HepG2 (cell line): ENCODE data around the gene GNA12. TPM values are rescaled to one million over a fixed set of nuclear protein-coding genes. Genes with fewer than 3 reads are reported as not detected.

Experiments
- ATAC-seq: fragments of 200-7000 bp; cut with Tn5 transposase; 3 replicates; pipeline ENCODE4 v1.9.1; 2020; ENCODE audit warnings: mild to moderate bottlenecking, moderate library complexity
- BruUV-seq: library from RNA; stranded (reverse); fragments of 400-500 nt; replicated peaks from 2 replicates; lab custom pipeline; 2021; lab: Mats Ljungman, UMichigan
- CTCF ChIA-PET: fragments of 300-600 bp; formaldehyde crosslinking; extraction: SDS; loops from one replicate; lab custom pipeline; 2021; ENCODE audit warnings: low total read pairs, inconsistent platforms, low intra/inter-chr PET ratio; lab: Yijun Ruan, JAX
- POLR2A ChIA-PET: fragments of 350-600 bp; sonication (Branson Sonifier 250); formaldehyde crosslinking; loops from one replicate; lab custom pipeline; 2020; ENCODE audit warnings: antibody characterized with exemption, inconsistent platforms; lab: Yijun Ruan, JAX
- DNase-seq: peaks from one replicate; pipeline ENCODE4 v3.0.0-alpha.2; 2015; ENCODE audit warnings: low spot score
- FAIRE-seq: peaks from 3 replicates; lab custom pipeline; 2011; peaks lifted over from hg19 to GRCh38; lab: Jason Lieb, UNC
- H2AFZ ChIP-seq: one replicate; pipeline ENCODE4 v1.6.1; 2011; ENCODE audit warnings: low read length, inconsistent platforms
- H3K27ac ChIP-seq: fragments of 300-600 bp; 3 replicates; pipeline ENCODE4 v1.8.0; 2011; ENCODE audit warnings: mixed run types, mild to moderate bottlenecking, mixed read lengths, low read length, inconsistent platforms; ENCODE audit not compliant: insufficient read depth; ENCODE audit errors: extremely low read length
- H3K27me3 ChIP-seq, 2 experiments: fragments of 200-600 bp in 1 of 2; 2 replicates in 1 of 2; 3 replicates in 1 of 2; pipeline versions ENCODE4 v1.6.0 to v1.8.0; 2011; ENCODE audit warnings: low read length in 2 of 2, mild to moderate bottlenecking in 2 of 2, moderate library complexity in 2 of 2, inconsistent platforms in 1 of 2; ENCODE audit not compliant: insufficient read depth in 2 of 2, control insufficient read depth in 1 of 2
- H3K36me3 ChIP-seq, 2 experiments: fragments of 200-600 bp in 1 of 2; replicated peaks in 1 of 2; 2 replicates in 1 of 2; 3 replicates in 1 of 2; pipeline versions ENCODE4 v1.5.1 to v1.8.0; 2011; ENCODE audit warnings: low read length in 2 of 2, inconsistent platforms in 1 of 2; ENCODE audit not compliant: insufficient read depth in 2 of 2, control insufficient read depth in 1 of 2
- H3K4me1 ChIP-seq: 2 replicates; pipeline ENCODE4 v1.5.1; 2012; ENCODE audit warnings: low read length, inconsistent platforms; ENCODE audit not compliant: insufficient read depth
- H3K4me2 ChIP-seq: 2 replicates; pipeline ENCODE4 v1.6.0; 2011; ENCODE audit warnings: low read depth, low read length, inconsistent platforms
- H3K4me3 ChIP-seq, 3 experiments: fragments of 200-600 bp in 1 of 3; sonication (generic), shearing (Covaris generic) in 1 of 3; replicated peaks in 1 of 3; 2 replicates each; pipeline ENCODE4 v1.5.1; 2011 to 2016; ENCODE audit warnings: low read length in 3 of 3, inconsistent platforms in 2 of 3, low read depth in 2 of 3, mild to moderate bottlenecking in 2 of 3, control low read depth in 1 of 3, mixed read lengths in 1 of 3; ENCODE audit not compliant: insufficient read depth in 1 of 3
- H3K79me2 ChIP-seq: one replicate; pipeline ENCODE4 v1.6.1; 2011; ENCODE audit warnings: low read length, inconsistent platforms; ENCODE audit not compliant: insufficient read depth
- H3K9ac ChIP-seq: 2 replicates; pipeline ENCODE4 v1.6.0; 2011; ENCODE audit warnings: mild to moderate bottlenecking, low read depth, low read length, inconsistent platforms; ENCODE audit not compliant: insufficient read depth
- H3K9me3 ChIP-seq: 2 replicates; pipeline ENCODE4 v1.5.1; 2012; ENCODE audit warnings: mild to moderate bottlenecking, low read length
- H4K20me1 ChIP-seq: 2 replicates; pipeline ENCODE4 v1.6.0; 2011; ENCODE audit warnings: inconsistent platforms, mild to moderate bottlenecking, low read length, moderate library complexity; ENCODE audit not compliant: insufficient read depth
- ATF7 ChIP-seq, 2 experiments: fragments of 450-650 bp in 1 of 2; sonication (generic) in 1 of 2; formaldehyde crosslinking in 1 of 2; IDR thresholded peaks; 2 replicates each; pipeline versions ENCODE4 v1.4.0 to v1.6.1; 2016 to 2020; ENCODE audit warnings: antibody characterized with exemption in 1 of 2, mild to moderate bottlenecking in 1 of 2, missing genetic modification reagents in 1 of 2
- GATAD1 ChIP-seq: IDR thresholded peaks from 2 replicates; pipeline ENCODE4 v1.6.1; 2016; ENCODE audit warnings: missing genetic modification reagents, missing compliant biosample characterization
- GPN1 ChIP-seq: sonication (generic); formaldehyde crosslinking; IDR thresholded peaks from 2 replicates; pipeline ENCODE4 v1.5.1; 2020; ENCODE audit warnings: missing genetic modification reagents, borderline replicate concordance
- POLR2AphosphoS5 ChIP-seq: IDR thresholded peaks from 2 replicates; pipeline ENCODE4 v1.6.1; 2012; ENCODE audit warnings: low read depth, low read length
- PRDM15 ChIP-seq: sonication (generic); formaldehyde crosslinking; IDR thresholded peaks from 2 replicates; pipeline ENCODE4 v1.4.0; 2020; ENCODE audit warnings: missing genetic modification reagents
- SAFB2 ChIP-seq: sonication (generic); formaldehyde crosslinking; IDR thresholded peaks from 2 replicates; pipeline ENCODE4 v1.5.1; 2020; ENCODE audit warnings: missing genetic modification reagents, low read depth, mild to moderate bottlenecking, borderline replicate concordance
- ZFYVE20 ChIP-seq: sonication (generic); formaldehyde crosslinking; IDR thresholded peaks from 2 replicates; pipeline ENCODE4 v1.8.0; 2023; ENCODE audit warnings: low read depth, mild to moderate bottlenecking, moderate library complexity, missing genetic modification reagents, borderline replicate concordance
- ZNF337 ChIP-seq: sonication (generic); formaldehyde crosslinking; IDR thresholded peaks from 2 replicates; pipeline ENCODE4 v1.5.1; 2020; ENCODE audit warnings: missing genetic modification reagents, low read depth, mild to moderate bottlenecking, borderline replicate concordance
- ZNF460 ChIP-seq: sonication (generic); formaldehyde crosslinking; IDR thresholded peaks from 2 replicates; pipeline ENCODE4 v1.5.1; 2020; ENCODE audit warnings: missing genetic modification reagents, mild to moderate bottlenecking, borderline replicate concordance
- ZNF780A ChIP-seq: sonication (generic); formaldehyde crosslinking; IDR thresholded peaks from 2 replicates; pipeline ENCODE4 v1.8.0; 2022; ENCODE audit warnings: mild to moderate bottlenecking, missing genetic modification reagents, moderate library complexity
- WGBS: methylation state at CpG from one replicate; pipeline ENCODE4 v1.1.6; 2017; ENCODE audit warnings: low lambda C conversion rate; 5-methylcytosine and 5-hydroxymethylcytosine counted together
- in situ Hi-C: cut with HindIII; loops from 2 replicates; pipeline ENCODE4 v1.10.0; 2017; ENCODE audit warnings: low pct_unique_long_range_greater_than_20kb; ENCODE audit not compliant: extremely low pct_ligation_motif_present
- intact Hi-C: fragments of 100-400 bp; cut with micrococcal nuclease; formaldehyde crosslinking; loops from one replicate; pipeline ENCODE4 v1.10.0; 2022; ENCODE audit not compliant: unreplicated experiment
- polyA plus RNA-seq, 8 experiments: library from polyadenylated mRNA; depleted of rRNA in 3 of 8; stranded (reverse) in 7 of 8; unstranded in 1 of 8; fragments of >200 nt; fragmentation: Illumina TruSeq in 4 of 8; extraction: Trizol in 4 of 8; gene quantifications; 2 replicates each; pipeline versions ENCODE4 v1.2.1 to v1.2.3, GENCODE V29; 2011 to 2016; ENCODE audit warnings: low read depth in 4 of 8, missing spikeins in 1 of 8, mixed read lengths in 1 of 8; ENCODE audit not compliant: insufficient read depth in 1 of 8
- total RNA-seq, 5 experiments: library from RNA; depleted of rRNA; stranded (reverse); fragments of >200 nt; fragmentation: Illumina TruSeq; extraction: Trizol; gene quantifications; 2 replicates each; pipeline ENCODE4 v1.2.3, GENCODE V29; 2016; ENCODE audit warnings: low read depth in 1 of 5

The GNA12 gene
- total and polyA plus RNA-seq, 2 of the 13 experiments (the other 11 are each of a cell fraction or from before 2014, with no cell fraction given): 16.2 to 50.9 TPM

- no peak for TF ChIP-seq ZNF460 (CRISPR knock-in tag)
- TF ChIP-seq POLR2AphosphoS5: no peak
- no peak for TF ChIP-seq PRDM15 (CRISPR knock-in tag)
- TF ChIP-seq GATAD1: no peak
- TF ChIP-seq SAFB2: no peak
- TF ChIP-seq ZNF780A (CRISPR knock-in tag): no peak
- no peak for TF ChIP-seq ZNF337 (CRISPR knock-in tag)
- no peak for TF ChIP-seq ZFYVE20 (CRISPR knock-in tag)
- no peak for TF ChIP-seq ATF7 (IDR thresholded peaks at IDR 0.05)
- no peak for TF ChIP-seq ATF7 (CRISPR knock-in tag; IDR thresholded peaks at IDR 0.05)
- no peak for TF ChIP-seq GPN1 (CRISPR knock-in tag)
- no peak overlapping the region for H2AFZ ChIP-seq
- peaks cover 22 to 64% of the 10 kb centered on the region in 2 experiments; a peak in 3 of 5 replicates for H3K27me3 ChIP-seq
- CTCF ChIA-PET: no interaction called here
- FAIRE-seq (no peak), DNase-seq (no peak), ATAC-seq (no peak)
- H3K4me1 ChIP-seq: peaks cover under 1% of the 10 kb centered on the region; the same call in 1 of the 2 replicates
- 49% methylated on average over 9 of the region's 17 CpGs for WGBS
- no peaks in the 10 kb centered on the region for H3K36me3 ChIP-seq
- intact Hi-C loops: no loop called here
- H3K4me2 ChIP-seq: no peak overlapping the region
- H3K79me2 ChIP-seq: no peaks in the 10 kb centered on the region
- POLR2A ChIA-PET: no interaction called here
- no peak overlapping the region for H3K27ac ChIP-seq
- H3K4me3 ChIP-seq: no peak overlapping the region
- in situ Hi-C loops: no loop called here
- no peaks in the 10 kb centered on the region for H4K20me1 ChIP-seq
- no peak overlapping the region for H3K9ac ChIP-seq
- BruUV-seq: no TSS peak
- H3K9me3 ChIP-seq: no peaks in the 10 kb centered on the region
These were observed 142.7 kb downstream of the GNA12 start for GRCh38 chr7:2701424-2701823.
